Right lobe of liver (tissue), 6 donors: ENCODE results near the gene PCDHB15. TPM values are rescaled to one million over a fixed set of nuclear protein-coding genes. Genes with fewer than 3 reads are reported as not detected.
"Not testable (repeated sequence)": the region's sequence is repeated elsewhere in the genome, so short reads cannot be mapped to it uniquely, and the experiment has no call there.

Experiments
- ATAC-seq, 4 donors: fragments of 200-7000 bp; cut with Tn5 transposase; one replicate each; pipeline ENCODE4 v1.9.1; 2020; ENCODE audit warnings: mild to moderate bottlenecking in 4 of 4, moderate library complexity in 4 of 4
- DNase-seq, 3 donors: peaks; one replicate each; pipeline ENCODE4 v3.0.0-alpha.2; 2020
- H3K27ac ChIP-seq, 3 donors: fragments of 200-600 bp; one replicate each; pipeline ENCODE4 v1.8.0; 2022
- H3K27me3 ChIP-seq, 2 donors: fragments of 200-600 bp; one replicate each; pipeline ENCODE4 v1.8.0; 2022
- H3K36me3 ChIP-seq, 4 donors: fragments of 200-600 bp; sonication (generic) in 1 of 4; one replicate each; pipeline versions ENCODE4 v1.5.1 to v1.8.0; 2017 to 2022; ENCODE audit warnings: control low read depth in 1 of 4
- H3K4me1 ChIP-seq, 4 donors: fragments of 200-600 bp; sonication (generic) in 1 of 4; one replicate each; pipeline versions ENCODE4 v1.5.1 to v1.8.0; 2017 to 2022; ENCODE audit warnings: control low read depth in 1 of 4
- H3K4me3 ChIP-seq, 3 donors: fragments of 200-600 bp; one replicate each; pipeline ENCODE4 v1.8.0; 2022
- H3K9me3 ChIP-seq, 4 donors: fragments of 200-600 bp; sonication (generic) in 1 of 4; one replicate each; pipeline versions ENCODE4 v1.5.1 to v1.8.0; 2017 to 2022; ENCODE audit warnings: control low read depth in 1 of 4
- POLR2A ChIP-seq: fragments of 450-650 bp; IDR thresholded peaks from one replicate; pipeline ENCODE4 v1.6.1; 2017; ENCODE audit warnings: antibody characterized with exemption, mild to moderate bottlenecking
- WGBS: methylation state at CpG from one replicate; pipeline ENCODE4 v1.1.6; 2018; ENCODE audit warnings: low coverage, low lambda C conversion rate; ENCODE audit not compliant: insufficient coverage; ENCODE audit errors: missing lambda C conversion rate; 5-methylcytosine and 5-hydroxymethylcytosine counted together
- intact Hi-C, 2 donors: fragments of 100-400 bp; cut with DNase I; formaldehyde crosslinking; loops; one replicate each; pipeline versions ENCODE4 v1.11.2 to v1.14.1; 2022
- total RNA-seq, 6 experiments: library from RNA; depleted of rRNA in 2 of 6; stranded (reverse); fragments of >200 nt in 2 of 6; fragmentation: NEBNext Ultra II Directional in 3 of 6; extraction: Animal tissue kit (Norgen Biotek cat#: 25700) in 3 of 6; gene quantifications; one replicate each; pipeline versions ENCODE4 v1.1.0 to v1.2.4, GENCODE V29; 2016 to 2023
- TF ChIP-seq, protein P1 (sequence below), 4 donors: fragments of 200-600 bp in 3 of 4; fragments of 450-650 bp in 1 of 4; IDR thresholded peaks; one replicate each; pipeline versions ENCODE4 v1.5.1 to v1.8.0; 2016 to 2022; ENCODE audit warnings: antibody characterized with exemption in 4 of 4, mild to moderate bottlenecking in 2 of 4
- donor health status: DM: no; HTN: yes; CAD: no.
- donor health status: DM: no; HTN: no; CAD: no.
- donor health status: DM: no; HTN: no; CAD: no.
- donor health status: DM: no; HTN: yes; CAD: no.
- donor health status: DM: no; HTN: yes; CAD: no.

Gene PCDHB15
- total RNA-seq, 6 experiments from 2014 or later: 0.37 to 0.83 (median 0.63) TPM

DNA sequence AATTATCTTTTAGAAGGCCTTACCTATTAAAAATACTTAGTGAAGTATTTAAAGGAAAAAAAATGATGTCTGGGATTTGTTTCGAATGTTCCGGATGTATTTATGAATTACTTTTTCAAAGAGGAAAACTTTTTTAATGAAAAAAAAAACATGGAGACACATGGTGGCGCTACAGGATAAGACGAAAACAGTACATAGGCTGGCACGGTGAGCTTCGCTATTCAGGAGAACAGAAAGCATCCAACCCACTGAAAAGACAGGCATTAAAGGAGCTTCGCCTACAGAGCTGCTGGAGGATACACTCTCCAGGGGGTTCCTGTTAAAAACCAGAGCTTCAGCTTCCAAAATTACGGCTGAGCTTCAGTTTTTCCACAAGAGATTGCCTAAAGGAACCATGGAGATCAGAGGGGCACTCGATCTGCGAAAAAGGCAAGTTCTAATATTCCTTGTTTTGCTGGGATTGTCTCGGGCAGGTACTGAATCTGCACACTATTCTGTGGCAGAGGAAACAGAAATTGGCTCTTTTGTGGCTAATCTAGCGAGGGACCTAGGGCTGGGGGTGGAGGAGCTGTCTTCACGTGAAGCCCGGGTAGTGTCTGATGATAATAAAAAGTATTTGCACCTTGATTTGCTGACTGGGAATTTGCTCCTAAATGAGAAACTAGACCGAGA lies 21.9 kb upstream of the PCDHB15 start, which contains the start of gene PCDHB14:
PCDHB14 (plus strand) TSS at position 232 of the 672 bp plus-strand sequence; CDS start at position 395, 163 bp downstream.
- H3K9me3 ChIP-seq: peaks cover 0 to 14% (median 0%) of the 10 kb centered on the region in 4 donors
- no peak within 1 kb of the TSS for H3K4me3 ChIP-seq
- DNase-seq (no peak), ATAC-seq (peak in 2 of 4 donors; percentile 51 to 67)
- no peaks in the 10 kb centered on the region for H3K4me1 ChIP-seq
- TF ChIP-seq, protein P1, sequence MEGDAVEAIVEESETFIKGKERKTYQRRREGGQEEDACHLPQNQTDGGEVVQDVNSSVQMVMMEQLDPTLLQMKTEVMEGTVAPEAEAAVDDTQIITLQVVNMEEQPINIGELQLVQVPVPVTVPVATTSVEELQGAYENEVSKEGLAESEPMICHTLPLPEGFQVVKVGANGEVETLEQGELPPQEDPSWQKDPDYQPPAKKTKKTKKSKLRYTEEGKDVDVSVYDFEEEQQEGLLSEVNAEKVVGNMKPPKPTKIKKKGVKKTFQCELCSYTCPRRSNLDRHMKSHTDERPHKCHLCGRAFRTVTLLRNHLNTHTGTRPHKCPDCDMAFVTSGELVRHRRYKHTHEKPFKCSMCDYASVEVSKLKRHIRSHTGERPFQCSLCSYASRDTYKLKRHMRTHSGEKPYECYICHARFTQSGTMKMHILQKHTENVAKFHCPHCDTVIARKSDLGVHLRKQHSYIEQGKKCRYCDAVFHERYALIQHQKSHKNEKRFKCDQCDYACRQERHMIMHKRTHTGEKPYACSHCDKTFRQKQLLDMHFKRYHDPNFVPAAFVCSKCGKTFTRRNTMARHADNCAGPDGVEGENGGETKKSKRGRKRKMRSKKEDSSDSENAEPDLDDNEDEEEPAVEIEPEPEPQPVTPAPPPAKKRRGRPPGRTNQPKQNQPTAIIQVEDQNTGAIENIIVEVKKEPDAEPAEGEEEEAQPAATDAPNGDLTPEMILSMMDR (IDR thresholded peaks at IDR 0.05): peak in 2 of 4 donors; percentile 10 to 15
- TF ChIP-seq POLR2A: no peak
- H3K36me3 ChIP-seq: no peaks in the 10 kb centered on the region
- no peak within 1 kb of the TSS for H3K27ac ChIP-seq
- no peaks in the 10 kb centered on the region for H3K27me3 ChIP-seq
- 17% methylated on average over 15 of the region's 15 CpGs for WGBS
- intact Hi-C loops: no loop called here

DNA sequence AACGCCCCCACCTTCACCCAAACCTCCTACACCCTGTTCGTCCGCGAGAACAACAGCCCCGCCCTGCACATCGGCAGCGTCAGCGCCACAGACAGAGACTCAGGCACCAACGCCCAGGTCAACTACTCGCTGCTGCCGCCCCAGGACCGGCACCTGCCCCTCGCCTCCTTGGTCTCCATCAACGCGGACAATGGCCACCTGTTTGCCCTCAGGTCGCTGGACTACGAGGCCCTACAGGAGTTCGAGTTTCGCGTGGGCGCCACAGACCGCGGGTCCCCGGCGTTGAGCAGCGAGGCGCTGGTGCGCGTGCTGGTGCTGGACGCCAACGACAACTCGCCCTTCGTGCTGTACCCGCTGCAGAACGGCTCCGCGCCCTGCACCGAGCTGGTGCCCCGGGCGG lies 20.4 kb upstream of the PCDHB15 start:
- intact Hi-C loops, ATAC-seq, DNase-seq: not testable (repeated sequence)

DNA sequence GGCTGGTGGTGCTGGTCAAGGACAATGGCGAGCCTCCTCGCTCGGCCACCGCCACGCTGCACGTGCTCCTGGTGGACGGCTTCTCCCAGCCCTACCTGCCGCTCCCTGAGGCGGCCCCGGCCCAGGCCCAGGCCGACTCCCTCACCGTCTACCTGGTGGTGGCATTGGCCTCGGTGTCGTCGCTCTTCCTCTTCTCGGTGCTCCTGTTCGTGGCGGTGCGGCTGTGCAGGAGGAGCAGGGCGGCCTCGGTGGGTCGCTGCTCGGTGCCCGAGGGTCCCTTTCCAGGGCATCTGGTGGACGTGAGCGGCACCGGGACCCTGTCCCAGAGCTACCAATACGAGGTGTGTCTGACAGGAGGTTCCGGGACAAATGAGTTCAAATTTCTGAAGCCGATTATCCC lies 19.8 kb upstream of the PCDHB15 start:
- ATAC-seq, H3K36me3 ChIP-seq, H3K27ac ChIP-seq, H3K9me3 ChIP-seq, DNase-seq, H3K27me3 ChIP-seq, intact Hi-C loops, H3K4me3 ChIP-seq, H3K4me1 ChIP-seq: not testable (repeated sequence)
- 39% methylated on average over 5 of the region's 30 CpGs for WGBS

More for the DNA sequence above, 20.4 kb upstream of the PCDHB15 start:
- H3K36me3 ChIP-seq, H3K27ac ChIP-seq, H3K27me3 ChIP-seq, H3K4me1 ChIP-seq, H3K9me3 ChIP-seq, H3K4me3 ChIP-seq: not testable (repeated sequence)
- 17% methylated on average over 13 of the region's 40 CpGs for WGBS

DNA sequence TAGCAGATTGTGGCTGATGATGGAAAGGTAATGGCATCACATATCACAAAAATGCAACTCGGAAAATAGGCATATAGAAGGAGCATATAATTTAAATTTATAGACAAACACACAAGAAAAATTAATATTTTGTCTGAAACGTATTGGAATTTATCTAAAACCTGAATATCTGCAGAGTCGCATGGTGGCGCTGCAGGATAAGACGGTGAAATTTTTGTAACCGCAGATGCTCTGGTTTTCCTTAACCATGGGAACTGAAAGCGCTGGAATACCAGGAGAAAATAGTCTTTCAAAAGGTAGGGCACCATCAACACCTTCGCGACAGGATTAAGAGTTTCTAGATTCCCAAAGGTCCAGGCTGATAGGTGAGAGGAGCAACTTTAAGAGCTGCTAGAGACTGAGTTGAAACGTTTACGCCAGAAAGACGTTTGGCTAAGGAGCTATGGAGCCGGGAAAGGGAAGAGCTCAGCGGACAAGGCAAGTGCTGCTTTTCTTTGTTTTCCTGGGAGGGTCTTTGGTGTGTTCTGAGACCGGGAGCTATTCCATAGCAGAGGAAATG lies 11.0 kb upstream of the PCDHB15 start:
- no peak for ATAC-seq
- Histone ChIP-seq H3K4me3 (no peak overlapping the region), H3K9me3 (peaks cover 0 to 23% (median 4%) of the 10 kb centered on the region in 4 donors), H3K36me3 (no peaks in the 10 kb centered on the region), H3K4me1 (no peaks in the 10 kb centered on the region), H3K27ac (no peak overlapping the region), H3K27me3 (no peaks in the 10 kb centered on the region)
- DNase-seq: no peak
- 5% methylated on average over 15 of the region's 15 CpGs for WGBS
- TF ChIP-seq POLR2A: no peak
- TF ChIP-seq, protein P1 (IDR thresholded peaks at IDR 0.05): peak in 3 of 4 donors; percentile 7 to 12 (median 8)
- intact Hi-C loops: no loop called here

DNA sequence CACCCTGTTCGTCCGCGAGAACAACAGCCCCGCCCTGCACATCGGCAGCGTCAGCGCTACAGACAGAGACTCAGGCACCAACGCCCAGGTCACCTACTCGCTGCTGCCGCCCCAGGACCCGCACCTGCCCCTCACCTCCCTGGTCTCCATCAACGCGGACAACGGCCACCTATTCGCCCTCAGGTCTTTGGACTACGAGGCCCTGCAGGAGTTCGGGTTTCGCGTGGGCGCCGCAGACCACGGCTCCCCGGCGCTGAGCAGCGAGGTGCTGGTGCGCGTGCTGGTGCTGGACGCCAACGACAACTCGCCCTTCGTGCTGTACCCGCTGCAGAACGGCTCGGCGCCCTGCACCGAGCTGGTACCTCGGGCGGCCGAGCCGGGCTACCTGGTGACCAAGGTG lies 9.3 kb upstream of the PCDHB15 start:
- H3K27me3 ChIP-seq, ATAC-seq, H3K4me1 ChIP-seq, intact Hi-C loops, DNase-seq, H3K4me3 ChIP-seq, H3K36me3 ChIP-seq, H3K27ac ChIP-seq: not testable (repeated sequence)
- H3K9me3 ChIP-seq: peaks cover 0 to 17% (median 4%) of the 10 kb centered on the region in 4 donors
- 14% methylated on average over 19 of the region's 40 CpGs for WGBS
